ENCODE results near the gene KPNA5.
"Not testable (repeated sequence)": the region's sequence is repeated elsewhere in the genome, so short reads cannot be mapped to it uniquely, and the experiment has no call there.

The KPNA5 gene

GRCh38 chr6:116705917-116706316 is 24.9 kb downstream of the KPNA5 start:
- DNase-seq = no peak

- DNase-seq = no peak
These were observed 33.3 kb downstream of the KPNA5 start for GRCh38 chr6:116714296-116714695.

- DNase-seq = no peak
These were observed 33.8 kb downstream of the KPNA5 start for GRCh38 chr6:116714761-116715160.

GRCh38 chr6:116726947-116727346 is 45.9 kb downstream of the KPNA5 start:
- no peak for DNase-seq

- DNase-seq = no peak
These were observed 49.5 kb downstream of the KPNA5 start for GRCh38 chr6:116730513-116730912.

- no peak for DNase-seq
These were observed 56.0 kb downstream of the KPNA5 start for GRCh38 chr6:116737004-116737403.

GRCh38 chr6:116740486-116740885 is 59.5 kb downstream of the KPNA5 start:
- not testable (repeated sequence) for DNase-seq

- no peak for DNase-seq
These were observed 60.6 kb downstream of the KPNA5 start for GRCh38 chr6:116741571-116741970.

GRCh38 chr6:116745176-116745575 is 64.2 kb downstream of the KPNA5 start:
- DNase-seq = no peak

GRCh38 chr6:116761779-116762178 is 80.8 kb downstream of the KPNA5 start:
- no peak for DNase-seq

GRCh38 chr6:116762235-116762634 is 81.2 kb downstream of the KPNA5 start:
- DNase-seq = no peak

- no peak for DNase-seq
These were observed 82.0 kb downstream of the KPNA5 start for GRCh38 chr6:116763048-116763447.

- no peak for DNase-seq
These were observed 83.1 kb downstream of the KPNA5 start for GRCh38 chr6:116763906-116764628.

GRCh38 chr6:116764629-116764960 is 83.6 kb downstream of the KPNA5 start:
- DNase-seq = no peak

- no peak for DNase-seq
These were observed 84.2 kb downstream of the KPNA5 start, which contains the start of gene FAM162B for GRCh38 chr6:116764961-116765841. FAM162B (minus strand) TSS chr6:116765719; CDS start chr6:116765576, 143 bp downstream.

- no peak for DNase-seq
These were observed 85.6 kb downstream of the KPNA5 start for GRCh38 chr6:116766506-116767176.

GRCh38 chr6:116767715-116768114 is 86.7 kb downstream of the KPNA5 start:
- DNase-seq = no peak

- no peak for DNase-seq
These were observed 91.4 kb downstream of the KPNA5 start for GRCh38 chr6:116772450-116772849.

GRCh38 chr6:116773886-116774285 is 92.9 kb downstream of the KPNA5 start:
- DNase-seq = no peak

GRCh38 chr6:116779573-116780164 is 98.7 kb downstream of the KPNA5 start:
- DNase-seq = no peak

GRCh38 chr6:116783852-116784251 is 102.8 kb downstream of the KPNA5 start:
- no peak for DNase-seq

Measured in SIG-M5 (cell line).